Fibroblast of the aortic adventitia (primary cell): ENCODE data around the gene MMS19. TPM values are rescaled to one million over a fixed set of nuclear protein-coding genes. Genes with fewer than 3 reads are reported as not detected.
A peak's percentile ranks its signal among the peaks of the same experiment; 100 is the strongest.

Experiments used
- DNase-seq: peaks from one replicate; pipeline ENCODE4 v3.0.0-alpha.2; 2010; ENCODE audit warnings: low read depth
- H3K4me3 ChIP-seq: 2 replicates; pipeline ENCODE4 v1.5.1; 2011; ENCODE audit warnings: low read depth, mild to moderate bottlenecking, control low read depth, low read length, moderate library complexity
- total RNA-seq: library from RNA; depleted of rRNA; stranded (reverse); fragments of >200 nt; gene quantifications from 2 replicates; pipeline ENCODE4 v1.2.3, GENCODE V29; 2012; ENCODE audit warnings: low replicate concordance
- TF ChIP-seq, protein P1 (sequence below): IDR thresholded peaks from 2 replicates; pipeline ENCODE4 v1.5.1; 2011; ENCODE audit warnings: mild to moderate bottlenecking, low read length, control low read depth, inconsistent platforms; ENCODE audit not compliant: insufficient read depth

Gene MMS19
- total RNA-seq, 1 donor = 81.1 TPM

- TF ChIP-seq, protein P1, sequence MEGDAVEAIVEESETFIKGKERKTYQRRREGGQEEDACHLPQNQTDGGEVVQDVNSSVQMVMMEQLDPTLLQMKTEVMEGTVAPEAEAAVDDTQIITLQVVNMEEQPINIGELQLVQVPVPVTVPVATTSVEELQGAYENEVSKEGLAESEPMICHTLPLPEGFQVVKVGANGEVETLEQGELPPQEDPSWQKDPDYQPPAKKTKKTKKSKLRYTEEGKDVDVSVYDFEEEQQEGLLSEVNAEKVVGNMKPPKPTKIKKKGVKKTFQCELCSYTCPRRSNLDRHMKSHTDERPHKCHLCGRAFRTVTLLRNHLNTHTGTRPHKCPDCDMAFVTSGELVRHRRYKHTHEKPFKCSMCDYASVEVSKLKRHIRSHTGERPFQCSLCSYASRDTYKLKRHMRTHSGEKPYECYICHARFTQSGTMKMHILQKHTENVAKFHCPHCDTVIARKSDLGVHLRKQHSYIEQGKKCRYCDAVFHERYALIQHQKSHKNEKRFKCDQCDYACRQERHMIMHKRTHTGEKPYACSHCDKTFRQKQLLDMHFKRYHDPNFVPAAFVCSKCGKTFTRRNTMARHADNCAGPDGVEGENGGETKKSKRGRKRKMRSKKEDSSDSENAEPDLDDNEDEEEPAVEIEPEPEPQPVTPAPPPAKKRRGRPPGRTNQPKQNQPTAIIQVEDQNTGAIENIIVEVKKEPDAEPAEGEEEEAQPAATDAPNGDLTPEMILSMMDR = no peak
- H3K4me3 ChIP-seq = peak overlapping the region; percentile 90
- no peak for DNase-seq
Measured at GRCh38 chr10:97500297-97500575, 2.0 kb upstream of the MMS19 start.

DNA sequence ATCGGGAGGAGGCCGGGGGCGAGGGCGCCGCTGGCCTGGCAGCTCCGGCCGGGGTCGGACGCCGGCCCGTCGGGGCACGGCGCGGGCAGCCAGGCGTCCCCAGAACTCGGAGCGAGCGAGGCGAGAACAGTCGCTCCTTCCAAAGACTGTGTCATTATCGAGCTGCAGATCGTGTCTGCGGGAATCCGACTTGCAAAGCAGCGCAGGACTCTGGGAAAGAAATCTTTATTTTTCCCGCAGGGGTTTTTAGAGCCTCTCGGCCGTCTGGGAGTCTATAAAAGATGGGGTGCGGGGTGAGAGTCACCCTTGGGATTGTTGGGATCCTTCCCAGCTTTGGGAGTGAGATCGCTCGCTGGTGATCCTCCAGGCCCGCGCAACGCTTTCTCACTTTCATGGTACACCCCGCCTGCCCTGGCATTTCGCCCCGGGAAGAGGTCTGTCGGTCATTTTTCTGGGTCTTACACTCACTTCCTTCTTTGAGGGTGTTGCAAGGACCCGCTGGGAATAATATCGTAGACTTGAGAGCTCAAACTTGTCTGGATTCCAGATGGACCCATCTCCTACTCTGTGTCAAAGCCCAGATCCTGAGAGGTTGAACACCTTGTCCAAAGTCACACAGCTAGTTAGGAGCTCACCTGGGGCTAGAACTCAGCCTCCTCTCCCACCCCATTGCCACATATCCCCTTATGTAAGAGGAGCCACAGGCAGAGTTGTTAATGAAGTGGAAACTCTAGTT is 1.5 kb upstream of the MMS19 start:
- peak overlapping the region; percentile 90 for H3K4me3 ChIP-seq
- TF ChIP-seq, protein P1 = no peak
- peak; percentile 70 for DNase-seq

GRCh38 chr10:97498841-97499560 is 779 bp upstream of the MMS19 start, which contains the start of gene UBTD1:
Gene UBTD1, plus strand, starts transcription at chr10:97498924. Its CDS starts 280 bp downstream, at chr10:97499204.
- peak within 1 kb of the TSS; percentile 99 for H3K4me3 ChIP-seq
- peak; percentile 37 for DNase-seq
- TF ChIP-seq, protein P1 = peak; percentile 15

DNA sequence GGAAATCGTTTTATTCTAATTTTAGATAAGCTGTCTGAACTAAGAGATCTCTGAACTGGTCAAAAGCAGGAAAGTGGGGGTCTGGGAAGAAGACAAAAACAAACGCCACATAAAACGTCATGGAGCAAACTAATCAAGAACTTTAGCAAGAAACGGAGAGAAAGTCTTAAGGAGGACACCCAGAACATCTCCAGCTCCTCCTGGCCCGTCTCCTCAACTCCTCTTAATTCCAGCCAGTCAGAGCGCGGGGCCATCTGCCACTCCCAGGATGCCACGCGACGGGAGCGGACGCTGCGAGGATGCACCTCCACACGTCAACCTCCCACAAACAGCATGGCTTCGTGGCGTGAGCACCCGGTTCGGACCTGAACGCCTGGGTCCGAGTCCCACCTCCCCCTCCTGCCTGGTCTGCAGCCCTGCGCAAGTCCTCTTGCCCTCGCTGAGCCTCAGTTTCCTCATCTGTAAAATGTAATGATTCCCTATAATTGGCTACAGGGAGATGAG is 598 bp downstream of the MMS19 start:
- TF ChIP-seq, protein P1 = no peak
- DNase-seq = peak; percentile 65
- peak overlapping the region; percentile 99 for H3K4me3 ChIP-seq

GRCh38 chr10:97494863-97495506 is 3.2 kb downstream of the MMS19 start:
- DNase-seq = peak; percentile 63
- no peak overlapping the region for H3K4me3 ChIP-seq
- TF ChIP-seq, protein P1 = no peak

- DNase-seq = no peak
- TF ChIP-seq, protein P1 = no peak
- no peak overlapping the region for H3K4me3 ChIP-seq
Measured at GRCh38 chr10:97494151-97494550, 4.1 kb downstream of the MMS19 start.
